Endothelial cell of umbilical vein (primary cell): ENCODE results near the gene TUBGCP2. TPM values are rescaled to one million over a fixed set of nuclear protein-coding genes. Genes with fewer than 3 reads are reported as not detected.

Experiments
- BruUV-seq: library from RNA; stranded (reverse); fragments of 400-500 nt; replicated peaks from 2 replicates; lab custom pipeline; 2021; lab: Mats Ljungman, UMichigan
- CTCF ChIA-PET: fragments of 300-600, 350-600 bp; sonication (Branson Sonifier 250); formaldehyde crosslinking; loops from one replicate; lab custom pipeline; 2021; ENCODE audit warnings: antibody characterized with exemption, inconsistent platforms; lab: Charles Lee
- POLR2A ChIA-PET: fragments of 300-600, 350-600 bp; sonication (Branson Sonifier 250); formaldehyde crosslinking; loops from one replicate; lab custom pipeline; 2021; ENCODE audit warnings: antibody characterized with exemption, inconsistent platforms; lab: Charles Lee
- DNase-seq: peaks from one replicate; pipeline ENCODE4 v3.0.0-alpha.2; 2011; ENCODE audit warnings: low read depth, low spot score
- FAIRE-seq: peaks from 2 replicates; lab custom pipeline; 2011; peaks lifted over from hg19 to GRCh38; lab: Jason Lieb, UNC
- H2AFZ ChIP-seq: 2 replicates; pipeline ENCODE4 v1.6.0; 2012; ENCODE audit warnings: low read depth, low read length, control low read depth, inconsistent platforms
- H3K27ac ChIP-seq: 2 replicates; pipeline ENCODE4 v1.5.1; 2011; ENCODE audit warnings: low read depth, mild to moderate bottlenecking, control low read depth, low read length, moderate library complexity; ENCODE audit not compliant: insufficient read depth
- H3K27me3 ChIP-seq, 2 experiments: 2 replicates each; pipeline versions ENCODE4 v1.6.0 to v1.6.1; 2011; ENCODE audit warnings: low read length in 2 of 2, mixed read lengths in 1 of 2; ENCODE audit not compliant: control insufficient read depth in 2 of 2, insufficient read depth in 2 of 2
- H3K36me3 ChIP-seq, 2 experiments: 2 replicates in 1 of 2; 3 replicates in 1 of 2; pipeline ENCODE4 v1.5.1; 2011; ENCODE audit warnings: low read length in 2 of 2, mild to moderate bottlenecking in 1 of 2, moderate library complexity in 1 of 2; ENCODE audit not compliant: control insufficient read depth in 2 of 2, insufficient read depth in 2 of 2; ENCODE audit errors: extremely low read depth in 1 of 2
- H3K4me1 ChIP-seq: 3 replicates; pipeline ENCODE4 v1.5.1; 2011; ENCODE audit warnings: mild to moderate bottlenecking, low read length; ENCODE audit not compliant: control insufficient read depth, insufficient read depth; ENCODE audit errors: extremely low read depth
- H3K4me2 ChIP-seq: 2 replicates; pipeline ENCODE4 v1.6.1; 2011; ENCODE audit warnings: low read length, control low read depth, mixed read lengths; ENCODE audit not compliant: insufficient read depth
- H3K4me3 ChIP-seq, 3 experiments: fragments of 200-600 bp in 1 of 3; sonication (generic), shearing (Covaris generic) in 1 of 3; replicated peaks in 1 of 3; 2 replicates each; pipeline ENCODE4 v1.5.1; 2011 to 2016; ENCODE audit warnings: control low read depth in 3 of 3, low read length in 3 of 3, mild to moderate bottlenecking in 2 of 3, inconsistent platforms in 1 of 3, low read depth in 1 of 3, moderate library complexity in 1 of 3; ENCODE audit not compliant: insufficient read depth in 1 of 3
- H3K79me2 ChIP-seq: 2 replicates; pipeline ENCODE4 v1.6.0; 2012; ENCODE audit warnings: low read length, inconsistent platforms; ENCODE audit not compliant: control insufficient read depth, insufficient read depth
- H3K9ac ChIP-seq: replicated peaks from 2 replicates; pipeline ENCODE3; 2011; ENCODE audit warnings: low read length, control low read depth; ENCODE audit not compliant: insufficient read depth; ENCODE audit errors: extremely low read depth
- H3K9me1 ChIP-seq: replicated peaks from 3 replicates; pipeline ENCODE4 v1.6.0; 2011; ENCODE audit warnings: mild to moderate bottlenecking, low read length; ENCODE audit not compliant: control insufficient read depth, insufficient read depth; ENCODE audit errors: extremely low read depth
- H3K9me3 ChIP-seq: replicated peaks from 2 replicates; pipeline ENCODE4 v1.5.1; 2012; ENCODE audit warnings: low read length, inconsistent platforms; ENCODE audit not compliant: control insufficient read depth, insufficient read depth
- H4K20me1 ChIP-seq: replicated peaks from 2 replicates; pipeline ENCODE3; 2011; ENCODE audit warnings: mild to moderate bottlenecking, low read length; ENCODE audit not compliant: control insufficient read depth, insufficient read depth; ENCODE audit errors: extremely low read depth
- CTCF ChIP-seq, 2 donors: IDR thresholded peaks; 1 replicate in 1 of 2; 2 replicates in 1 of 2; pipeline ENCODE4 v1.5.1; 2011; ENCODE audit warnings: low read length in 2 of 2, mild to moderate bottlenecking in 2 of 2, moderate library complexity in 2 of 2, control low read depth in 1 of 2, inconsistent platforms in 1 of 2, low read depth in 1 of 2; ENCODE audit not compliant: insufficient read depth in 1 of 2; ENCODE audit errors: extremely low read depth in 1 of 2
- EZH2 ChIP-seq: IDR thresholded peaks from 2 replicates; pipeline ENCODE4 v1.6.1; 2012; ENCODE audit warnings: borderline replicate concordance, low read depth, mild to moderate bottlenecking, moderate library complexity, low read length, inconsistent platforms; ENCODE audit not compliant: severe bottlenecking
- FOS ChIP-seq: IDR thresholded peaks from 2 replicates; pipeline ENCODE4 v1.6.1; 2011; ENCODE audit warnings: mild to moderate bottlenecking, low read length, moderate library complexity, borderline replicate concordance; ENCODE audit not compliant: insufficient read depth
- GATA2 ChIP-seq: IDR thresholded peaks from 2 replicates; pipeline ENCODE4 v1.7.0; 2011; ENCODE audit warnings: low read depth, mild to moderate bottlenecking, moderate library complexity, mixed read lengths, low read length; ENCODE audit not compliant: insufficient read length, insufficient read depth
- JUN ChIP-seq: IDR thresholded peaks from 2 replicates; pipeline ENCODE4 v1.6.1; 2011; ENCODE audit warnings: borderline replicate concordance, low read depth; ENCODE audit not compliant: insufficient read length, insufficient read depth
- MAX ChIP-seq: IDR thresholded peaks from 2 replicates; pipeline ENCODE4 v1.6.1; 2011; ENCODE audit not compliant: insufficient read depth, insufficient read length
- MYC ChIP-seq: IDR thresholded peaks from one replicate; pipeline ENCODE4 v1.6.1; 2011; ENCODE audit warnings: mild to moderate bottlenecking, low read depth, low read length
- POLR2A ChIP-seq: IDR thresholded peaks from 2 replicates; pipeline ENCODE4 v1.6.1; 2012; ENCODE audit warnings: low read depth, mild to moderate bottlenecking, control low read depth, low read length
- POLR2AphosphoS5 ChIP-seq: IDR thresholded peaks from 2 replicates; pipeline ENCODE4 v1.6.1; 2012; ENCODE audit warnings: low read depth, mild to moderate bottlenecking, control low read depth, low read length, moderate library complexity; ENCODE audit not compliant: insufficient read depth
- dilution Hi-C: fragments of 300-500 bp; cut with MboI; formaldehyde crosslinking; loops from one replicate; pipeline ENCODE4 v1.15.0; 2019; ENCODE audit warnings: low sequenced_read_pairs; ENCODE audit not compliant: extremely low pct_ligation_motif_present
- intact Hi-C: fragments of 100-400 bp; cut with micrococcal nuclease; formaldehyde crosslinking; loops from one replicate; pipeline ENCODE4 v1.10.0; 2022
- polyA plus RNA-seq, 4 experiments: library from polyadenylated mRNA; depleted of rRNA in 3 of 4; stranded (reverse) in 3 of 4; unstranded in 1 of 4; fragments of >200 nt; gene quantifications; 2 replicates each; pipeline versions ENCODE4 v1.2.1 to v1.2.3, GENCODE V29; 2011 to 2012; ENCODE audit warnings: missing spikeins in 1 of 4
- total RNA-seq: library from RNA; stranded (reverse); gene quantifications from 2 replicates; pipeline ENCODE4 v1.2.3, GENCODE V29; 2021

TUBGCP2 gene
- total and polyA plus RNA-seq, 2 donors (not counting 3 experiments of a cell fraction or from before 2014, with no cell fraction given) = 37.1 to 53.1 TPM

- FAIRE-seq (no peak), DNase-seq (no peak)
- Histone ChIP-seq H3K27ac (no peak overlapping the region), H3K9me3 (no peaks in the 10 kb centered on the region), H3K4me3 (no peak overlapping the region), H3K9ac (no peak overlapping the region), H3K36me3 (peaks cover 6 to 44% of the 10 kb centered on the region in 2 experiments), H3K79me2 (peaks cover 5% of the 10 kb centered on the region), H4K20me1 (no peaks in the 10 kb centered on the region), H2AFZ (no peak overlapping the region), H3K27me3 (no peaks in the 10 kb centered on the region), H3K4me1 (peaks cover under 1% of the 10 kb centered on the region), H3K4me2 (no peak overlapping the region), H3K9me1 (no peaks in the 10 kb centered on the region)
- intact Hi-C loops = no loop called here
- TF ChIP-seq CTCF (IDR thresholded peaks at IDR 0.05; ENCODE audit: extremely low read depth in 1 of 2, insufficient read depth in 1 of 2, low read depth in 1 of 2, low read length in 2 of 2) = no peak
- TF ChIP-seq EZH2 = no peak
- no peak for TF ChIP-seq JUN
- TF ChIP-seq POLR2A = no peak
- no peak for TF ChIP-seq FOS
- no peak for TF ChIP-seq MAX
- no peak for TF ChIP-seq GATA2
- TF ChIP-seq POLR2AphosphoS5 = no peak
- no peak for TF ChIP-seq MYC
- BruUV-seq = no TSS peak
- CTCF ChIA-PET = no interaction called here
- POLR2A ChIA-PET = no interaction called here
- dilution Hi-C loops = no loop called here
These were observed 10.2 kb downstream of the TUBGCP2 start for GRCh38 chr10:133298466-133298865.
